Bronchial epithelial cell (primary cell): ENCODE measurements around the gene LGSN. TPM values are rescaled to one million over a fixed set of nuclear protein-coding genes. Genes with fewer than 3 reads are reported as not detected.
"Not testable (repeated sequence)": the region's sequence is repeated elsewhere in the genome, so short reads cannot be mapped to it uniquely, and the experiment has no call there.

Experiments
- DNase-seq: peaks from one replicate; pipeline ENCODE4 v3.0.0-alpha.2; 2010; ENCODE audit warnings: low read depth
- FAIRE-seq: peaks from 2 replicates; lab custom pipeline; 2011; peaks lifted over from hg19 to GRCh38; lab: Jason Lieb, UNC
- H3K27me3 ChIP-seq: 2 replicates; pipeline ENCODE4 v1.5.1; 2011; ENCODE audit warnings: low read length; ENCODE audit not compliant: control insufficient read depth, insufficient read depth
- H3K36me3 ChIP-seq: 2 replicates; pipeline ENCODE4 v1.5.1; 2011; ENCODE audit warnings: low read length; ENCODE audit not compliant: control insufficient read depth, insufficient read depth
- H3K4me3 ChIP-seq: 2 replicates; pipeline ENCODE4 v1.5.1; 2011; ENCODE audit warnings: mild to moderate bottlenecking, low read depth, low read length, control low read depth
- CTCF ChIP-seq: IDR thresholded peaks from 2 replicates; pipeline ENCODE4 v1.5.1; 2011; ENCODE audit warnings: mild to moderate bottlenecking, moderate library complexity, low read length, control low read depth, inconsistent platforms; ENCODE audit not compliant: insufficient read depth, severe bottlenecking
- total RNA-seq: library from RNA; depleted of rRNA; stranded (reverse); fragments of >200 nt; gene quantifications from 2 replicates; pipeline ENCODE4 v1.2.1, GENCODE V29; 2014

The LGSN gene
- total RNA-seq, 1 donor from 2014 or later: under 0.01 TPM

- no peak overlapping the region for H3K4me3 ChIP-seq
- no peaks in the 10 kb centered on the region for H3K36me3 ChIP-seq
- H3K27me3 ChIP-seq: no peaks in the 10 kb centered on the region
- FAIRE-seq (no peak), DNase-seq (no peak)
- no peak for TF ChIP-seq CTCF
Measured at GRCh38 chr6:63249875-63250482, 69.8 kb downstream of the LGSN start.

- Histone ChIP-seq H3K36me3 (no peaks in the 10 kb centered on the region), H3K4me3 (no peak overlapping the region), H3K27me3 (no peaks in the 10 kb centered on the region)
- DNase-seq: no peak
- FAIRE-seq: no peak
- TF ChIP-seq CTCF: no peak
Measured at GRCh38 chr6:63246581-63246980, 73.2 kb downstream of the LGSN start.

GRCh38 chr6:63245909-63246308 is 73.9 kb downstream of the LGSN start:
- Histone ChIP-seq H3K36me3 (no peaks in the 10 kb centered on the region), H3K4me3 (no peak overlapping the region), H3K27me3 (no peaks in the 10 kb centered on the region)
- FAIRE-seq: no peak
- no peak for TF ChIP-seq CTCF
- no peak for DNase-seq

- FAIRE-seq (no peak), DNase-seq (no peak)
- H3K4me3 ChIP-seq: no peak overlapping the region
- H3K36me3 ChIP-seq: no peaks in the 10 kb centered on the region
- H3K27me3 ChIP-seq: no peaks in the 10 kb centered on the region
- no peak for TF ChIP-seq CTCF
Measured at GRCh38 chr6:63245420-63245819, 74.4 kb downstream of the LGSN start.

- no peaks in the 10 kb centered on the region for H3K27me3 ChIP-seq
- TF ChIP-seq CTCF: no peak
- no peak for DNase-seq
- H3K36me3 ChIP-seq: no peaks in the 10 kb centered on the region
- FAIRE-seq: no peak
- H3K4me3 ChIP-seq: no peak overlapping the region
Measured at GRCh38 chr6:63236398-63236817, 83.4 kb downstream of the LGSN start.

GRCh38 chr6:63230511-63230910 is 89.3 kb downstream of the LGSN start:
- not testable (repeated sequence) for H3K36me3 ChIP-seq, H3K4me3 ChIP-seq, DNase-seq, FAIRE-seq, H3K27me3 ChIP-seq

- H3K27me3 ChIP-seq, DNase-seq, H3K36me3 ChIP-seq, FAIRE-seq, H3K4me3 ChIP-seq: not testable (repeated sequence)
Measured at GRCh38 chr6:63230027-63230426, 89.8 kb downstream of the LGSN start.

GRCh38 chr6:63227928-63228894 is 91.6 kb downstream of the LGSN start:
- DNase-seq, FAIRE-seq, H3K4me3 ChIP-seq, H3K36me3 ChIP-seq, H3K27me3 ChIP-seq: not testable (repeated sequence)

- not testable (repeated sequence) for H3K27me3 ChIP-seq, H3K4me3 ChIP-seq, H3K36me3 ChIP-seq, FAIRE-seq, DNase-seq
Measured at GRCh38 chr6:63225987-63226386, 93.8 kb downstream of the LGSN start.
